ENCODE results near the gene SDSL.

Gene SDSL

DNA sequence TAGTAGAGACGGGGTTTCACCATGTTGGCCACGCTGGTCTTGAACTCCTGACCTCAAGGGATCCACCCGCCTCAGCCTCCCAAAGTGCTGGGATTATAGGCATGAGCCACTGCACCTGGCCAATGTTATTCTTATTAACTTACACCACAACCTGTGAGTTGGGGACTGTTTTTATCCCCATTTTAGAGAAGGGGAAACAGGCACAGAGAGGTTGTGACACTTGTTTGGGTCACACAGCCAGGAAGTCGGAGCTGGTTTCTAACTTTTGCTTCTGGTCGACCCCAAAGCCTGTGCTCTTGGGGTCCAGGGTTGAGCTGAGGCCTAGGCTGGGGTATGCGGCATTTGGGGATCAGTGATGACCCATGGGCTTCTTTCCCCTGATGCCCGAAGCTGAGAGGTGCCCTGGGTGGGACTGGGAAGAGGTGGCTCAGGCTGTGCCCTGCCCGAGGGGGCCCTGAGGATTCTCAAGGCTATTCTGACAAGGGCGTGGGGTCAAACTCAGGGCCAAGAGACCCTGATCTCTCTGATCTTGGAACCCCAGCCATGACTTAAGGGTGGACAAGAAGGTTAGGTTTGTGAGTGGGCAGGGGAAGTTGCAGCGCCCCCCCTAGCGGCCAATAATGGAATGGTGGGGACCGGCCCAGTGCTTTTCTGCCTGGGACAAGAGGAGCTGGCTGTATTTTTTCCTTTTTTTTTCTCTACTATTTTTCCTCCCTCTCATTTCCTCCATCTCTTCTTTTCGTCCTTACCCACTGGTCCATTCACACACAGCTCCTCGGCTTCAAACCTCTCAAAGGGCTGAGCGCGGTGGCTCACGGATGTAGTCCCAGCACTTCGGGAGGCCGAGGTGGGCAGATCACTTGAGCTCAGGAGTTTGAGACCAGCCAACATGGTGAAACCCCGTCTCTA, 3.0 kb downstream of the SDSL start:
- Histone ChIP-seq H3K9me3 (ENCODE audit: control insufficient read depth, insufficient read depth, low read depth, low read length) (peaks cover 2% of the 10 kb centered on the region; the same call in 1 of the 2 replicates), H3K4me3 (ENCODE audit: low read depth, low read length) (peak overlapping the region; percentile 41), H3K27me3 (ENCODE audit: control insufficient read depth, insufficient read depth, low read length) (no peaks in the 10 kb centered on the region), H3K9ac (ENCODE audit: low read length) (peak overlapping the region; percentile 52), H3K27ac (ENCODE audit: low read depth, low read length) (peak overlapping the region; percentile 32; the same call in 1 of the 2 replicates), H3K36me3 (ENCODE audit: control insufficient read depth, insufficient read depth, low read length) (no peaks in the 10 kb centered on the region), H3K4me1 (ENCODE audit: control insufficient read depth, insufficient read depth, low read length) (peaks cover 11% of the 10 kb centered on the region; the same call in 1 of the 2 replicates)

DNA sequence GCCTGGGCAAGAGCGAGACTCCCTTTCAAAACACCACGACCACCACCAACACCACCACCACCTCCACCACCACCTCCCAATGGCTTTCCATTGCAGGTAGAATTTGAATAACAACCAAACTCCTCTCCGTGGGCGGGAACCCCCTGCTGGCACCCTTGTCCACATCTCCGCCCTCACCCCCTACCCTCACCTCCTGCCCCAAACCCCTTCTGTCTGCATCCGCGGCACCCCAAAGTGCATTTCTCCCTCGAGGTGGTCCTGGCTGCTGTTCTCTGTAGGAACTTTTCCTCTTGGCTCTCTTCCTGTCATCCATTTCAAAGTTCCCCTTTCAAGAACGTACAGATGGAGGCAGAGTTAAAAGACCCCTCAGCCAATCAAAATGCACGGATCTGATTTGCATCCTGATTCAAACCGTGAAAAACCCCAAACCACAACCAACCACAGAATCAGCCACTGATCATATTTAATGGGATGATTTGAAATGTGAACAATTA, 3.8 kb downstream of the SDSL start:
- Histone ChIP-seq H3K4me1 (ENCODE audit: control insufficient read depth, insufficient read depth, low read length) (peaks cover 11% of the 10 kb centered on the region; the same call in 1 of the 2 replicates), H3K9me3 (ENCODE audit: control insufficient read depth, insufficient read depth, low read depth, low read length) (peaks cover 6% of the 10 kb centered on the region; the same call in 1 of the 2 replicates), H3K27me3 (ENCODE audit: control insufficient read depth, insufficient read depth, low read length) (0 out of 2 replicates have a peak, but pooled peaks cover 2% of the 10 kb centered on the region), H3K36me3 (ENCODE audit: control insufficient read depth, insufficient read depth, low read length) (no peaks in the 10 kb centered on the region), H3K27ac (ENCODE audit: low read depth, low read length) (0 out of 2 replicates have a peak overlapping the region, but pooled peaks have one; percentile 32), H3K4me3 (ENCODE audit: low read depth, low read length) (peak overlapping the region; percentile 41), H3K9ac (ENCODE audit: low read length) (peak overlapping the region; percentile 52)

DNA sequence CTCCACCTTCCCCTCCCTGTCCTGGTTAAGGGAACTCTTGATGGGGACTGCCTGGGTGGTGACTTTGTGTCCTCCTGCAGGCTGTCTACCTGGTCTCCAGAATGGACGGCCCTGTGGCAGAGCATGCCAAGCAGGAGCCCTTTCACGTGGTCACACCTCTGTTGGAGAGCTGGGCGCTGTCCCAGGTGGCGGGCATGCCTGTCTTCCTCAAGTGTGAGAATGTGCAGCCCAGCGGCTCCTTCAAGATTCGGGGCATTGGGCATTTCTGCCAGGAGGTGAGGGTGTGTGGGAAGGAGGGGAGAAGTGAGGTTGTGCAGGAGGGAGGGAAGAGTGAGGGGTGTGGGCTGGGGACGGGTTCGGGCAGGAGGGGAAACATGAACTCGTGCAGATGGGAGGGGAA, 5.7 kb downstream of the SDSL start:
- H3K27ac ChIP-seq (ENCODE audit: low read depth, low read length), result no peak overlapping the region
- H3K4me1 ChIP-seq (ENCODE audit: control insufficient read depth, insufficient read depth, low read length), result 0 out of 2 replicates have a peak, but pooled peaks cover 5% of the 10 kb centered on the region
- no peak overlapping the region for H3K9ac ChIP-seq (ENCODE audit: low read length)
- H3K27me3 ChIP-seq (ENCODE audit: control insufficient read depth, insufficient read depth, low read length), result 0 out of 2 replicates have a peak, but pooled peaks cover 2% of the 10 kb centered on the region
- no peaks in the 10 kb centered on the region for H3K36me3 ChIP-seq (ENCODE audit: control insufficient read depth, insufficient read depth, low read length)
- H3K9me3 ChIP-seq (ENCODE audit: control insufficient read depth, insufficient read depth, low read depth, low read length), result peaks cover 6% of the 10 kb centered on the region; the same call in 1 of the 2 replicates
- H3K4me3 ChIP-seq (ENCODE audit: low read depth, low read length), result no peak overlapping the region

DNA sequence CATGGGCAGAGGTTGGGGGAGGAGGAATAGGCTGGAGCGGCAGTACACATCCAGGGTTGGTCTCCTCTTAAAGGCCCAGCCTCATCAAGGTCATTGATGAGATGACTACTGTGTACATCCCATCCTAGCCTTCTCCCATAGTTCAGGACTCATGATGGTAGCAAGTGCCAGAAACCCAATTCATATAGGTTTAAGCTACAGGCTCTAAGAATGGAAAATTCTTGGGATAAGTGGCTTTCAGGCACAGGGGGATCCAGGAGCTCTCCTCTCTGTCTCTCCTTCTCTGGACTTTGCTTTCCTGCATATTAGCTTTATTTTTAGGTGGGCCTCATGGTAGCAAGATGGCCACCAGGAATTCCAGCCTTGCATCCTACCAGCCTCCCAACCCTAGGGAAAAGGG, 6.3 kb downstream of the SDSL start:
- Histone ChIP-seq H3K4me1 (ENCODE audit: control insufficient read depth, insufficient read depth, low read length) (0 out of 2 replicates have a peak, but pooled peaks cover 5% of the 10 kb centered on the region), H3K9me3 (ENCODE audit: control insufficient read depth, insufficient read depth, low read depth, low read length) (peaks cover 6% of the 10 kb centered on the region; the same call in 1 of the 2 replicates), H3K4me3 (ENCODE audit: low read depth, low read length) (no peak overlapping the region), H3K27me3 (ENCODE audit: control insufficient read depth, insufficient read depth, low read length) (0 out of 2 replicates have a peak, but pooled peaks cover 2% of the 10 kb centered on the region), H3K9ac (ENCODE audit: low read length) (no peak overlapping the region), H3K27ac (ENCODE audit: low read depth, low read length) (no peak overlapping the region), H3K36me3 (ENCODE audit: control insufficient read depth, insufficient read depth, low read length) (no peaks in the 10 kb centered on the region)

DNA sequence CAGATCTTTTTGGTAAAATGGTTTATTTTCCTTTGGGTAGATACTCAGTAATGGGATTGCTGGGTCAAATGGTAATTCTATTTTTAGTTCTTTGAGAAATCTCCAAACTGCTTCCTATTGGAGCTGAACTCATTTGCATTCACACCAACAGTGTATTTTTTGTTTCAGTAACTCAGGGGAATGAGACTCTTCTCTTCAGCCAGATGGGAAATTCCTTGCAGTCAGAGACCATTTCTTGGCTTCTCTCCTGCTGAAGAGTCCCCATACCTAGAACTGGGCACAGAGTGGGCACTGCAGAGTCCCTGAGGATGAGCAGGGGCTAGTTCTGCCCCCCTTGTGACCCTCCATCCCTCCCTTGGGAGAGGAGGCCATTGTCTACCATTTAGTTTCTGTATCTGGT, 10.8 kb downstream of the SDSL start:
- Histone ChIP-seq H3K4me3 (ENCODE audit: low read depth, low read length) (no peak overlapping the region), H3K4me1 (ENCODE audit: control insufficient read depth, insufficient read depth, low read length) (no peaks in the 10 kb centered on the region), H3K27me3 (ENCODE audit: control insufficient read depth, insufficient read depth, low read length) (peaks cover 7% of the 10 kb centered on the region; the same call in 1 of the 2 replicates), H3K36me3 (ENCODE audit: control insufficient read depth, insufficient read depth, low read length) (no peaks in the 10 kb centered on the region), H3K9ac (ENCODE audit: low read length) (no peak overlapping the region), H3K9me3 (ENCODE audit: control insufficient read depth, insufficient read depth, low read depth, low read length) (peaks cover 6% of the 10 kb centered on the region; the same call in 1 of the 2 replicates), H3K27ac (ENCODE audit: low read depth, low read length) (no peak overlapping the region)

DNA sequence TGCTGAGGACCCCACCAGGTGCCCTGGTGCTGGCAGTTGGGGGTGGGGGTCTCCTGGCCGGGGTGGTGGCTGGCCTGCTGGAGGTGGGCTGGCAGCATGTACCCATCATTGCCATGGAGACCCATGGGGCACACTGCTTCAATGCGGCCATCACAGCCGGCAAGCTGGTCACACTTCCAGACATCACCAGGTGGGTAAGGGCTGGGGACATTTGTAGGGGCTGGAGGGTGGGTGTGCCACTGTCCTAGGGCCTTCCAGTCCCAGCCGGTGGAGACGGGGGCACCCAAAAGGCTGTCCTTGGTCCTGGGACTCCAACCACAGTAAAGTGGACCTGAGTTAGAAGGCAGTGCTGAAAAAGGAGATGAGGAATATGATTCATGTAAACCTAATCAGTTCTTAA, 13.2 kb downstream of the SDSL start:
- no peak overlapping the region for H3K9ac ChIP-seq (ENCODE audit: low read length)
- H3K27me3 ChIP-seq (ENCODE audit: control insufficient read depth, insufficient read depth, low read length), result peaks cover 19% of the 10 kb centered on the region; the same call in 1 of the 2 replicates
- H3K9me3 ChIP-seq (ENCODE audit: control insufficient read depth, insufficient read depth, low read depth, low read length), result peaks cover 1% of the 10 kb centered on the region; the same call in 1 of the 2 replicates
- H3K4me1 ChIP-seq (ENCODE audit: control insufficient read depth, insufficient read depth, low read length), result no peaks in the 10 kb centered on the region
- H3K4me3 ChIP-seq (ENCODE audit: low read depth, low read length), result no peak overlapping the region
- no peak overlapping the region for H3K27ac ChIP-seq (ENCODE audit: low read depth, low read length)
- no peaks in the 10 kb centered on the region for H3K36me3 ChIP-seq (ENCODE audit: control insufficient read depth, insufficient read depth, low read length)

DNA sequence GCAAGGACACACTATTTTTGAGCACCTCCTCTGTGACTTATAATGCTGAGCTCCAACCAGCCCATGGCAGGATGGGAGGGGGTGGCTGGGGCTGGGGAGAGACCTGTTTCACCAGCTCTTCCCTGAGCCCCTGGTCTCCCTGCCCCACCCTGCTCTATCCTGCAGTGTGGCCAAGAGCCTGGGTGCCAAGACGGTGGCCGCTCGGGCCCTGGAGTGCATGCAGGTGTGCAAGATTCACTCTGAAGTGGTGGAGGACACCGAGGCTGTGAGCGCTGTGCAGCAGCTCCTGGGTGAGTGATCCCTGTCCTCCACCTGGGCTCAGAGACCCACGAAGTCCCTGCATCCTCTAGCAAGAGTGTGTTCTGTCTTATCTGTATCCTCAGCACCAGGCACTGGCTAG, 14.4 kb downstream of the SDSL start:
- no peaks in the 10 kb centered on the region for H3K36me3 ChIP-seq (ENCODE audit: control insufficient read depth, insufficient read depth, low read length)
- H3K27ac ChIP-seq (ENCODE audit: low read depth, low read length), result no peak overlapping the region
- no peak overlapping the region for H3K9ac ChIP-seq (ENCODE audit: low read length)
- H3K4me1 ChIP-seq (ENCODE audit: control insufficient read depth, insufficient read depth, low read length), result no peaks in the 10 kb centered on the region
- H3K27me3 ChIP-seq (ENCODE audit: control insufficient read depth, insufficient read depth, low read length), result peaks cover 18% of the 10 kb centered on the region; the same call in 1 of the 2 replicates
- no peak overlapping the region for H3K4me3 ChIP-seq (ENCODE audit: low read depth, low read length)
- H3K9me3 ChIP-seq (ENCODE audit: control insufficient read depth, insufficient read depth, low read depth, low read length), result no peaks in the 10 kb centered on the region

DNA sequence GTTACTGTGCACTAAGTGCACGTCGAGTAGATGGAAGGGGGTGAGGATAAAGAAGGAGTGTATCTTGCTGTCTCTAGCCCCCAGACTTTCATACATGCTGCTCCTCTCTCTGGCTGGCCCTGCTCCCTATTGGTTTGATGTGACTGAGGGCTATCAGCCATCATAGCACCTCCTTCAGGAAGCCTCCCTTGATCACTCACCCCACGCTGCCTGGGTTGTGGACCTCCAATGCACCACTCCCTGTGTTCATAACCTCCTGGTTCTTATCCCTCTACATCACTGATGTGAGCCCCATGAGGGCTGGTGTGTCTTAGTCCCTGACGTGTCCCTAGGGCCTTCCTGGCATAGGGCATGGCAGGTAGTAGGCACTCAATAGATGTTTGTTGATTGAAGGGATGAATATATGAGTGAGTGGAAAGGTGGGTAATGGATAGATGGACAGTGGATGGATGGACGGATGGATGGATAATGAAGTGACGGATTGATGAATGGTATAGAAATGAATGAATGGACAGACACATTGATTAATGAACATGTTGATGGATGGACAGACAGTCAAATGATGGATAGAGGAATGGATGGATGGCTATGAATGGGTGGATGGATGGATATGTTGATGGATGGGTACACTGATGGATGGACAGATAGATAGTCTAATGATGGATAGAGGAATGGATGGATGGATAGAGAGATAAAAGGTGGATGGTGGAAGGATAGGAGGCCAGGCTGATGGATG, 15.0 kb downstream of the SDSL start:
- Histone ChIP-seq H3K9ac (ENCODE audit: low read length) (no peak overlapping the region), H3K4me3 (ENCODE audit: low read depth, low read length) (no peak overlapping the region), H3K27me3 (ENCODE audit: control insufficient read depth, insufficient read depth, low read length) (peaks cover 18% of the 10 kb centered on the region; the same call in 1 of the 2 replicates), H3K4me1 (ENCODE audit: control insufficient read depth, insufficient read depth, low read length) (no peaks in the 10 kb centered on the region), H3K9me3 (ENCODE audit: control insufficient read depth, insufficient read depth, low read depth, low read length) (no peaks in the 10 kb centered on the region), H3K36me3 (ENCODE audit: control insufficient read depth, insufficient read depth, low read length) (no peaks in the 10 kb centered on the region), H3K27ac (ENCODE audit: low read depth, low read length) (no peak overlapping the region)

DNA sequence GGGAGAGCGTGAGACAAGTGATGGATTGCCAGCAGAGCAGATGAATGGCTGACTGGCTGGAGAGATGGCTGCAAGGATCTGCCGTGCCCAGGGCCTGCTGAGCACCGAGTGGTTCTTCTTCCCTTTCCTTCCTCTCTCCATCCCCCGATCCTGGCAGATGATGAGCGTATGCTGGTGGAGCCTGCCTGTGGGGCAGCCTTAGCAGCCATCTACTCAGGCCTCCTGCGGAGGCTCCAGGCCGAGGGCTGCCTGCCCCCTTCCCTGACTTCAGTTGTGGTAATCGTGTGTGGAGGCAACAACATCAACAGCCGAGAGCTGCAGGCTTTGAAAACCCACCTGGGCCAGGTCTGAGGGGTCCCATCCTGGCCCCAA, 15.5 kb downstream of the SDSL start:
- Histone ChIP-seq H3K9me3 (ENCODE audit: control insufficient read depth, insufficient read depth, low read depth, low read length) (no peaks in the 10 kb centered on the region), H3K27me3 (ENCODE audit: control insufficient read depth, insufficient read depth, low read length) (peaks cover 18% of the 10 kb centered on the region; the same call in 1 of the 2 replicates), H3K9ac (ENCODE audit: low read length) (no peak overlapping the region), H3K4me1 (ENCODE audit: control insufficient read depth, insufficient read depth, low read length) (no peaks in the 10 kb centered on the region), H3K4me3 (ENCODE audit: low read depth, low read length) (no peak overlapping the region), H3K36me3 (ENCODE audit: control insufficient read depth, insufficient read depth, low read length) (no peaks in the 10 kb centered on the region), H3K27ac (ENCODE audit: low read depth, low read length) (no peak overlapping the region)

DNA sequence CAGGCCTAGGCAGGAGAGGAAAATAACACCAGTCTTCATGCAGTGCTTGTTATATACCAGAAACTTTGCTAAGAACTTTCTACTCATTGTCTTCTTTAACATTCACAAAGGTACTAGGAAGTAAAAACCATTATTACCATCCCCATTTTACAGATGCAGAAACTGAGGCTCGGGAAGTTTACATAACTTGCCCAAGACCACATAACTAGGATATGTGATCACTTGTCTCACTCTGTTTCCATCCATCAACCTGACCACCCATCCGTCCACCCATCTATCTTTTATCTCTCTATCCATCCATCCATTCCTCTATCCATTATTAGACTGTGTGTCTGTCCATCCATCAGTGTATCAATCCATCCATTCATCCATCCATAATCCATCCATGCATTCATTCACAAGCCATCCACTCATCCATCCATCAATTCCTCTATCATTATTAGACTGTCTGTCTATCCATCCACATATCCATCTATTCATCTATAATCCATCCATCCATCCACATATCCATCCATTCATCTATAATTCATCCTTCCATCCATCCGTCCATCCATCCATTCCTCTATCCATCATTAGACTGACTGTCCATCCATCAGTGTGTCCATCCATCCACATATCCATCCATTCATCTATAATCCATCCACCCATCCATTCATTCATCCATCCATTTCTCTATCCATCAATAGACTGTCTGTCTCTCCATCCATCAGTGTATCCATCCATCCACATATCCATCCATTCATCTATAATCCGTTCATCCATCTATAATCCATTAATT, 16.5 kb downstream of the SDSL start:
- H3K9ac ChIP-seq (ENCODE audit: low read length), result no peak overlapping the region
- H3K9me3 ChIP-seq (ENCODE audit: control insufficient read depth, insufficient read depth, low read depth, low read length), result no peaks in the 10 kb centered on the region
- H3K36me3 ChIP-seq (ENCODE audit: control insufficient read depth, insufficient read depth, low read length), result no peaks in the 10 kb centered on the region
- no peak overlapping the region for H3K4me3 ChIP-seq (ENCODE audit: low read depth, low read length)
- no peak overlapping the region for H3K27ac ChIP-seq (ENCODE audit: low read depth, low read length)
- H3K4me1 ChIP-seq (ENCODE audit: control insufficient read depth, insufficient read depth, low read length), result no peaks in the 10 kb centered on the region
- peaks cover 18% of the 10 kb centered on the region; the same call in 1 of the 2 replicates for H3K27me3 ChIP-seq (ENCODE audit: control insufficient read depth, insufficient read depth, low read length)
